Activated CD4-positive, alpha-beta T cell treated with anti-CD3 and anti-CD28 coated beads for 24 hours (primary cell): ENCODE data around the gene MROH7.

ENCODE experiments used
- DNase-seq, 2 donors: peaks; one replicate each; pipeline ENCODE4 v3.0.0-alpha.2; 2020; ENCODE audit warnings: low read depth in 2 of 2

Gene MROH7

GRCh38 chr1:54697896-54698295 lies 56.3 kb downstream of the MROH7 start:
- no peak for DNase-seq

- no peak for DNase-seq
Measured at GRCh38 chr1:54698346-54698745, 56.8 kb downstream of the MROH7 start.

DNA sequence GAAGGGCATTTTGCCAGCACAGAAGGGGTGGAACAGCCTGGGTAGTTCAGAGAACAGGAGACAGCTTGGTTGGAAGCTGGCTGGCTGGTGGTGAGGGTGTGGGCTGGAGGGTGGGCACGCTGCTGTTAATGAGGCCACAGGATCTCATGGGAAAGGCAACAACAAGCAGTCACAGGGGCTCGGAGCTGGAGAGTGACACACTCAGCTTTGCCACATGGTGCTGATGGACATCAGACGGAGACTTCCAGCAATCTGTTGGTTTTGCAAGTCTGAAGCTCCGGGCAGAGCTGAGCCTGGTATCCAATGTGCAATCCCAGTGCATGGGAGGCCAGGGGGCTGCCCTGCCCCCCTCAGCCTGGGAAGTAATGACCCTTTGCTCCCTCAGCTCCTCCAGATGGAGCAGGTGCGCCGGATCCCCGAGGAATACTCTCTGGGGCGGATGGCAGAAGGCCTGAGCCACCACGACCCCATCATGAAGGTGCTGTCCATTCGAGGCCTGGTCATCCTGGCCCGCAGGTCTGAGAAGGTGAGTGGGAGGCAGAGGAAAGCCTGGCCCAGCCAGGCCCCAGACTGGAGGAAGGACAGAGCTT lies 58.4 kb downstream of the MROH7 start:
- no peak for DNase-seq

GRCh38 chr1:54701066-54701465 lies 59.5 kb downstream of the MROH7 start:
- DNase-seq: no peak

DNA sequence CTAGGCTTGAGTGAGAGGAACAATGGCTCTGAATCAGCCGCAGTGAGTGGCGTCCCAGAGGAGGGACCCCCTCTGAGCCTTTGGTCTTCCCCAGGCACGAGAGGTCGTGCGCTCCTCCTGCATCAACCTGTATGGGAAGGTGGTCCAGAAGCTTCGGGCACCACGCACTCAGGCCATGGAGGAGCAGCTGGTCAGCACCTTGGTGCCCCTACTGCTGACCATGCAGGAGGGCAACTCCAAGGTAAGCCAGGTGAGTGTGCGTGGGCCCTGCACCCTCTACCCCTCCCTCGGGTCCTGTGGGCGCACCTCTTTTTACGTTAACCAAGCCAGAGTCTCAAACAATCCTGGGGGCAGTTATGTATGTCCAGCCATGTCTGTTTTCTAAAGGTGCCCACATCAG lies 60.4 kb downstream of the MROH7 start:
- no peak for DNase-seq

GRCh38 chr1:54703471-54703870 lies 61.9 kb downstream of the MROH7 start:
- DNase-seq: no peak

DNA sequence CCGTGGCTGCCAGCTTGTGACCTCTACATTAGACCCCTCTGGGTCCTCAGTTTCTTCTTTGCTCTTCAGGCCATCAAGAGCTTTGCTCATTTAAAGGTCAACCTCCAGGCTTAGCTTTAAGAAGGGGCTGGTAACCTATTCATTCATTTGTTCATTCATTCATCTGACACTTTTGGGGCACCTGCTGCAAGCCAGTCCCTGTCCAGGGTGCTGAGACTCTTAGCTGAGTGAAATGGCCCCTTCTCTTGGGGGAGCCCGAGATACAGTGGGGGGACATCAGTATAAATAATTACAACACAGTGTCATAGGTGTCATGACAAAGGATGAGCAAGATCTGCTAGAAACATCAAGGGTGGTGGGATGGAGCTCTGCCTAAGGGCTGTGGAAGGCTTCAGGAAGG lies 63.6 kb downstream of the MROH7 start:
- DNase-seq: no peak

DNA sequence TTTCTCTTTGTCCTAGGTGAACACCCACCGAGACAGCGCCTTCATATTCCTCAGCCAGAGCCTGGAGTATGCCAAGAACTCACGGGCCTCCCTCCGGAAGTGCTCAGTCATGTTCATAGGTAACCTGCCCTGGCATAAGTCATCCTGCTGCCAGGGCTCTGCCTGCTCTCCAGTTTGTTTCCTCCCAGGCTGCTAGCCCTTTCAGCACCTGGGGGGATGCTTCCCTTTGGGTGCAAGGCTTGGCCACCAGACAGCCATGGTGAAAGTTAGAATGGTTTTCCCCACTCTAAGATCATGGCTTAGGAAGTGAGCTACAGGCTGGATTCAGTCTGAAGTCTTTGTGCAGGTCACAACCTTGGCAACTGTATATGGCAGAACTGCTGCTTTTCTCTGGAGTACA lies 64.8 kb downstream of the MROH7 start:
- DNase-seq: no peak

GRCh38 chr1:54708385-54708784 lies 66.8 kb downstream of the MROH7 start:
- no peak for DNase-seq

GRCh38 chr1:54709547-54710292 lies 68.1 kb downstream of the MROH7 start:
- no peak for DNase-seq

- DNase-seq: no peak
Measured at GRCh38 chr1:54710434-54710833, 68.8 kb downstream of the MROH7 start.

DNA sequence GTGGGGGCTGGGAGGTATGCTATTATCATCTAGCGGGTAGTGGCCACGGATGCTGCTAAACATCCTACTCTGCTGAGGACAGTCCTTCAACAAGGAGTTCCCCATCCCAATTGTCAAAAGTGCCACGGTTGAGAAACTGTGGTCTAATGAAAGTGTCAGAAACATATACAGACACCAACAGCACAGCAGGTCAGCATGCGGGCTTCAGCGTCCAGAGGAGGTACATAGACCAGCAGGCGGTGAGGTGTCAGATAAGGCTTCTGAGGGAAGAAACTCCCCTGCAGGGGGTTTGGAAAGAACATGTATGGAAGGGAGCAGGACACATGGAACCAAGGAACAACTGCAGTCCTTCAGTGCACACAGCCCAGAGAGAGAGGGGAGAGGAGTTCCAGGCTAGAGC lies 69.3 kb downstream of the MROH7 start:
- no peak for DNase-seq

GRCh38 chr1:54711536-54711935 lies 70.0 kb downstream of the MROH7 start:
- DNase-seq: no peak

DNA sequence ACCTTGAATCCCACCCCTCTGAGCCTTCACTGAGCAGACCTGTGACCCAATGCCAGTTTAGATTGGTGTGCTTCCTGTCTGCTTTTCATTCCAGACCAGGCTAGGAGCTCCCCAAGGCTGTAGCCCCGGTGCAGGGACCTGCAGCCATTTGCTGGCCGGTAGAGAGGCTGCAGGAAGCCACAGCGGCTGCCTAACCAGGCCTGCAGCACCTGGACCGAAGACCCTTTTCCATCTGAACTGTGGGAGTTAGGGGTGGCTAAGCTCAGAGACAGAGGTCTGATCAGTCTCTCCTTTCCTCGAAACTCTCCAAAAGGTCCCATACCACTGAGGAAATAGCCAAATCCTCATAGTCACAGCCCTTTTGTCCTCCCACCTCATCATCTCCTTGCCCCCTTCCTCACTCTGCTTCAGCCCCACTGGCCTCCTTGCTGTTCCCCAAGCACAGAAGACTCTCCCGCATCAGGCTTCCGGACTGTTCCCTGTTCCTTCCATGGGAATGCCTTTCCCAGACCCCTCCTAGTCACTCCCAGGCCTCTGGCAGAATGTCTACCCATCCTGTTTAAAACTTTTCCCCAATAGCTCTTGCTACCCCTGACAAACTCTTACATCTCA lies 73.4 kb downstream of the MROH7 start:
- no peak for DNase-seq

GRCh38 chr1:54715493-54716298 lies 74.1 kb downstream of the MROH7 start, which contains the start of gene TTC4:
TSS of gene TTC4 (plus strand) at chr1:54715861. CDS start at chr1:54715909, 48 bp downstream.
- peak; percentile 72 to 79 for DNase-seq

GRCh38 chr1:54716299-54717047 lies 74.9 kb downstream of the MROH7 start:
- peak in 1 of 2 donors; percentile 3 for DNase-seq

GRCh38 chr1:54721719-54722118 lies 80.1 kb downstream of the MROH7 start:
- no peak for DNase-seq

DNA sequence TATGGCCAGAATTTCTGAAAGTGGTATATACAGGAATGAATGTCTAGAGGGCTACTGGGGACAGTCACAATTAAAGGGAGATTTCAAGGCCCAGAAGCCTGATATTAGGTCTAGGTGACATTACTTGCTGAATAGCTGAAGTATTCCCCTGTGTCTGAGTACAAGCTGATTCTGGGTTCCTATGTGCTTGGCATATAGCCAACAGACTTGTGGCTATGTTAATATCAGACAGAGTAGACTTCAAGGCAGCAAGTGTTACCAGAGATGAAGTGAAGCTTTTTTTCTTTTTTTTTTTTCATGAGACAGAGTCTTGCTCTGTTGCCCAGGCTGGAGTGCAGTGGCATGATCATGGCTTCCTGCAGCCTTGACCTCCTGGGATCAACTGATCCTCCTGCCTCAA lies 82.4 kb downstream of the MROH7 start:
- no peak for DNase-seq

- no peak for DNase-seq
Measured at GRCh38 chr1:54724771-54725170, 83.2 kb downstream of the MROH7 start.

GRCh38 chr1:54728027-54728426 lies 86.4 kb downstream of the MROH7 start:
- no peak for DNase-seq

- DNase-seq: no peak
Measured at GRCh38 chr1:54736685-54737084, 95.1 kb downstream of the MROH7 start.

DNA sequence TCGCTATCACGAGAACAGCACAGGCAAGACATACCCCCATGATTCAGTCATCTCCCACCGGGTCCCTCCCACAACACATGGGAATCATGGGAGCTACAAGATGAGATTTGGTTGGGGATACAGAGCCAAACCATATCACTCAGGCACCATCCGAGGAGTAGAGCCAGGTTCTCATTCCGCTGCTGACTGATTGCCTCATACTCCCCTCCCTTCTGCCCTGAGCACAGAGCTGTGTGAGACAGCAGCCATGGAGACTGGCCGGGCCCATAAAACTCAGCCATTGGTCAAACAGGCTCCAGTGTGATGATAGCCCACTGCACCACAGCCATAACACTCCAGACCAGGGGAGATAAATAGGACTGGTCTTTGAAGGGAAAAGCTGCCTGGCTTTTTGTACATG lies 96.7 kb downstream of the MROH7 start:
- DNase-seq: no peak
